Osteoblast (primary cell): ENCODE results near the gene HSPBP1. TPM values are rescaled to one million over a fixed set of nuclear protein-coding genes. Genes with fewer than 3 reads are reported as not detected.
A peak's percentile ranks its signal among the peaks of the same experiment; 100 is the strongest.
"Not testable (repeated sequence)": the region's sequence is repeated elsewhere in the genome, so short reads cannot be mapped to it uniquely, and the experiment has no call there.

ENCODE experiments used
- DNase-seq: peaks from one replicate; pipeline ENCODE4 v3.0.0; 2011; ENCODE audit warnings: low spot score, mixed read lengths; ENCODE audit not compliant: insufficient read length; ENCODE audit errors: missing footprints
- H2AFZ ChIP-seq: 2 replicates; pipeline ENCODE4 v1.6.0; 2011; ENCODE audit warnings: mild to moderate bottlenecking, low read length
- H3K27ac ChIP-seq: 2 replicates; pipeline ENCODE4 v1.5.1; 2011; ENCODE audit warnings: mild to moderate bottlenecking, low read depth, low read length, moderate library complexity
- H3K27me3 ChIP-seq: 2 replicates; pipeline ENCODE4 v1.6.0; 2012; ENCODE audit warnings: mild to moderate bottlenecking, control low read depth, inconsistent platforms, low read length, moderate library complexity; ENCODE audit not compliant: insufficient read depth
- H3K36me3 ChIP-seq: 2 replicates; pipeline ENCODE4 v1.5.1; 2011; ENCODE audit warnings: mild to moderate bottlenecking, low read length, control low read depth, moderate library complexity; ENCODE audit not compliant: insufficient read depth
- H3K4me1 ChIP-seq: 2 replicates; pipeline ENCODE4 v1.5.1; 2011; ENCODE audit warnings: mild to moderate bottlenecking, low read length, control low read depth, moderate library complexity; ENCODE audit not compliant: insufficient read depth
- H3K4me2 ChIP-seq: 2 replicates; pipeline ENCODE4 v1.6.0; 2011; ENCODE audit warnings: mild to moderate bottlenecking, low read length; ENCODE audit not compliant: insufficient read depth
- H3K4me3 ChIP-seq: fragments of 200-600 bp; sonication (generic); 3 replicates; pipeline ENCODE4 v1.5.1; 2012; ENCODE audit warnings: mild to moderate bottlenecking, low read length, inconsistent platforms; ENCODE audit not compliant: insufficient read depth
- H3K79me2 ChIP-seq: 2 replicates; pipeline ENCODE4 v1.6.0; 2012; ENCODE audit warnings: mild to moderate bottlenecking, low read length, control low read depth, inconsistent platforms; ENCODE audit not compliant: insufficient read depth
- H3K9me3 ChIP-seq: 2 replicates; pipeline ENCODE4 v1.5.1; 2011; ENCODE audit warnings: low read depth, low read length, control low read depth
- H4K20me1 ChIP-seq: 2 replicates; pipeline ENCODE4 v1.6.0; 2012; ENCODE audit warnings: mild to moderate bottlenecking, low read length, control low read depth; ENCODE audit not compliant: insufficient read depth
- total RNA-seq: library from RNA; depleted of rRNA; stranded (reverse); fragments of >200 nt; gene quantifications from 2 replicates; pipeline ENCODE4 v1.2.3, GENCODE V29; 2012
- TF ChIP-seq, protein P1 (sequence below): IDR thresholded peaks from 2 replicates; pipeline ENCODE4 v1.5.1; 2011; ENCODE audit warnings: mild to moderate bottlenecking, low read depth, low read length, moderate library complexity; ENCODE audit errors: extremely low read depth

HSPBP1 gene, protein sequence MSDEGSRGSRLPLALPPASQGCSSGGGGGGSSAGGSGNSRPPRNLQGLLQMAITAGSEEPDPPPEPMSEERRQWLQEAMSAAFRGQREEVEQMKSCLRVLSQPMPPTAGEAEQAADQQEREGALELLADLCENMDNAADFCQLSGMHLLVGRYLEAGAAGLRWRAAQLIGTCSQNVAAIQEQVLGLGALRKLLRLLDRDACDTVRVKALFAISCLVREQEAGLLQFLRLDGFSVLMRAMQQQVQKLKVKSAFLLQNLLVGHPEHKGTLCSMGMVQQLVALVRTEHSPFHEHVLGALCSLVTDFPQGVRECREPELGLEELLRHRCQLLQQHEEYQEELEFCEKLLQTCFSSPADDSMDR
- total RNA-seq = 20.6 and 26.4 TPM in 2 replicates

DNA sequence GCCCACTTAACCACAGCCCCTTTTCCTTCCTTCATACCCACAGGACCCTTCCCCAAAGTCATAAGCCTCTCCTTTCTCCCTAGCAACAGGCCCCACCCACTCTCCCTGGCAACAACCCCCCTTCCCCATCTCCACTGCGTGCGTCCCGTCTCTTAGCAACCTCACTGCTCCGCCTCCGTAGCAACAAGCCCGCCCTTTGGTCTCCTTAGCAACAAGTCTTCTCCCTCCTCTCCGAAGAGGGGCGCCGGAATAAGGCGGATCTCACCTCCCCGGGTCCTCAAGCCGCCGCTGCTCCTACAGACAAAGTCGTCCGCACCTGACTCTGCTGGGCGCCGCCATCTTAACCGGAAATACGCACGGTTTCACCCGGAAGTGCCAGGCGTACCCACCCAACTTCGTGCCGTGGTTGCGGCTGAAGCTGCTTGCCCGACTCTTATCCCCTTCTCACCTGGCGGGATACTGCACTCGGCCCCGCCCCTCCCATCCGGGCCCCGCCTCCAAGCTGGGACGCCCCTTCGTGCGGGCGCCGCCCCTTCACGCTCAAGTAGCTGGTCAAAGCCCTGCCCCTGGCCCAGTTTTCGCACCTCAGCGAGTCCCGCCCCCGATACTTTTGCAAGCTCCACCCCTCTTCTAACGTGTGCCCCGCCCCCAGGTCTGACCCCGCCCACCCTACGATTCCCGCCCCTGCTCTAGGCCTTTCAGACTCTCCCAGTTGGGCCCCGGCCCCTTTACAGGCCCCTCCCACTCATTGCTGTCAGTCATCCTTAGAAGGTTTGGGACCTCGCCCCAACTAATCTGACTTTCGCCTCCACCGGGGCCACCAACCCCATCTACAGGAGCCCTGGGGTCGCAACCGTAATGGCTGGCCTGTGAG, at the start of gene HSPBP1:
HSPBP1 (minus strand) TSS at position 341 of the 874 bp plus-strand sequence. CDS start 502 bp downstream, outside the sequence.
- Histone ChIP-seq H3K36me3 (peaks cover 3% of the 10 kb centered on the region), H3K4me2 (peak within 1 kb of the TSS; percentile 98), H3K4me3 (peak within 1 kb of the TSS; percentile 97), H4K20me1 (no peaks in the 10 kb centered on the region), H3K27ac (peak within 1 kb of the TSS; percentile 78), H3K79me2 (peaks cover 7% of the 10 kb centered on the region), H2AFZ (peak within 1 kb of the TSS; percentile 95), H3K9me3 (no peaks in the 10 kb centered on the region), H3K27me3 (no peaks in the 10 kb centered on the region), H3K4me1 (peaks cover 17% of the 10 kb centered on the region)
- TF ChIP-seq, protein P1, sequence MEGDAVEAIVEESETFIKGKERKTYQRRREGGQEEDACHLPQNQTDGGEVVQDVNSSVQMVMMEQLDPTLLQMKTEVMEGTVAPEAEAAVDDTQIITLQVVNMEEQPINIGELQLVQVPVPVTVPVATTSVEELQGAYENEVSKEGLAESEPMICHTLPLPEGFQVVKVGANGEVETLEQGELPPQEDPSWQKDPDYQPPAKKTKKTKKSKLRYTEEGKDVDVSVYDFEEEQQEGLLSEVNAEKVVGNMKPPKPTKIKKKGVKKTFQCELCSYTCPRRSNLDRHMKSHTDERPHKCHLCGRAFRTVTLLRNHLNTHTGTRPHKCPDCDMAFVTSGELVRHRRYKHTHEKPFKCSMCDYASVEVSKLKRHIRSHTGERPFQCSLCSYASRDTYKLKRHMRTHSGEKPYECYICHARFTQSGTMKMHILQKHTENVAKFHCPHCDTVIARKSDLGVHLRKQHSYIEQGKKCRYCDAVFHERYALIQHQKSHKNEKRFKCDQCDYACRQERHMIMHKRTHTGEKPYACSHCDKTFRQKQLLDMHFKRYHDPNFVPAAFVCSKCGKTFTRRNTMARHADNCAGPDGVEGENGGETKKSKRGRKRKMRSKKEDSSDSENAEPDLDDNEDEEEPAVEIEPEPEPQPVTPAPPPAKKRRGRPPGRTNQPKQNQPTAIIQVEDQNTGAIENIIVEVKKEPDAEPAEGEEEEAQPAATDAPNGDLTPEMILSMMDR = no peak
- DNase-seq = peak; percentile 99

DNA sequence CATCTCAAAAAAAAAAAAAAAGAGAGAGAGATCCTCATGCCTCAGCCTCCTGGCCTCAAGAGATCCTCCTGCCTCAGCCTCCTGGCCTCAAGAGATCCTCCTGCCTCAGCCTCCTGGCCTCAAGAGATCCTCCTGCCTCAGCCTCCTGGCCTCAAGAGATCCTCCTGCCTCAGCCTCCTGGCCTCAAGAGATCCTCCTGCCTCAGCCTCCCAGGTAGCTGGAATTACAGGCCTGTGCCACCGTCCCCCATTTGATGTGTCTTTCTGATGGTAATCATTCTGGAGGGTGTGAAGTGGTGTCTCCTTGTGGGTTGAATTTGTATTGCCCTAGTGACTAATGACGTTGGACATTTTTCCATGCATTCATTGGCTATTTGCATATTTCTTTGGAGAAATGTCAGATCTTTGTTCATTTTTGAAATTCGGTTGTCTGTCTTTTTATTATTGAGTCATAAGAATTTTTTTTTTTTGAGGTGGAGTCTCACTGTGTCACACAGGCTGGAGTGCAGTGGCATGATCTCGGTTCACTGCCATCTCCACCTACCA, 48.9 kb upstream of the HSPBP1 start:
- not testable (repeated sequence) for H3K9me3 ChIP-seq, H2AFZ ChIP-seq, H3K27me3 ChIP-seq, H3K36me3 ChIP-seq, H3K79me2 ChIP-seq, H4K20me1 ChIP-seq, H3K4me2 ChIP-seq, H3K4me3 ChIP-seq, H3K27ac ChIP-seq
- peak; percentile 53 for DNase-seq
- H3K4me1 ChIP-seq = peaks cover 15% of the 10 kb centered on the region

DNA sequence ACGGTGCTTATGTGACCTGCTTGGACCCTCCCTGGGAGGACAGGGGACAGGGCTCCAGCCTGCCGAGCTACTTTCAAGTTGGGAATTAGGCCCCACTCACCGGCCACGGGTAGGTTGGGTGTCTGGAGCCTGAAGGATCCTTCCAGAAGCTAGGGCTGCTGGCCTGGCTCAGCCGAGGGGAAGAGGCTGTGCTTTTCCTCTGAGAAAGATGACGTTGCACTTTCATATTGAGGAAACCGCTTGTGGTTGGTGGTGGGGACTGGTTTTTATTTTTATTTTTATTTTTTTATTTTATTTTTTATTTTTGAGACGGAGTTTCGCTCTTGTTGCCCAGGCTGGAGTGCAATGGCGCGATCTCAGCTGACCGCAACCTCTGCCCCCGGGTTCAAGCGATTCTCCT, 45.3 kb upstream of the HSPBP1 start, which contains the start of gene TMEM150B:
TMEM150B (minus strand) TSS at position 170 of the 400 bp plus-strand sequence. CDS start 4,305 bp downstream, outside the sequence.
- peaks cover 15% of the 10 kb centered on the region for H3K4me1 ChIP-seq
- no peak within 1 kb of the TSS for H3K4me3 ChIP-seq
- no peaks in the 10 kb centered on the region for H3K9me3 ChIP-seq
- no peaks in the 10 kb centered on the region for H4K20me1 ChIP-seq
- TF ChIP-seq, protein P1 = no peak
- H3K27ac ChIP-seq = no peak within 1 kb of the TSS
- H3K79me2 ChIP-seq = no peaks in the 10 kb centered on the region
- H3K36me3 ChIP-seq = no peaks in the 10 kb centered on the region
- H2AFZ ChIP-seq = peak within 1 kb of the TSS; percentile 42
- no peak within 1 kb of the TSS for H3K4me2 ChIP-seq
- H3K27me3 ChIP-seq = no peaks in the 10 kb centered on the region
- DNase-seq = peak; percentile 56

DNA sequence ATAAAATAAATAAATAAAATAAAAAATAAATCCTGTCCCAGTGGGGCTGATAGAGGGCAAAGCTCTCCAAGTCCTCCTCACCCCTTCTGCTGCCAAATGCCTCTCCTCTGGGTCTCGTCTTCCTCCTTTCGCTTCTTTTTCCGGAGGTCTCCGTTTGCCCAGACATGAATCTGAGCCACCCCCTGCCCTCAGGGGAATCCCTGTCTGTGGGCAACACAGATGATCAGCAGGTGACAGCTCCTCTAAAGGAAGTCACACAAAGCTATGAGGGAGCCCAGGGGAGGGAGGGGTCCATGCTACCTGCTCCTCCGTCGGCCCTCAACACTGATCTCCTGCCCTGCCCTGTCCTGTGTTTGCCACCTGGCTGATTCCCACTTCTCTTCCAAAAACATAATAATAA, 44.8 kb upstream of the HSPBP1 start:
- peak; percentile 13 for DNase-seq
- Histone ChIP-seq H3K4me3 (no peak overlapping the region), H3K4me1 (peaks cover 13% of the 10 kb centered on the region), H3K27me3 (no peaks in the 10 kb centered on the region), H4K20me1 (no peaks in the 10 kb centered on the region), H3K79me2 (no peaks in the 10 kb centered on the region), H3K9me3 (no peaks in the 10 kb centered on the region), H2AFZ (peak overlapping the region; percentile 42), H3K36me3 (no peaks in the 10 kb centered on the region), H3K4me2 (no peak overlapping the region), H3K27ac (no peak overlapping the region)
- TF ChIP-seq, protein P1 = no peak
